22Rv1 (cell line): Measurements from ENCODE around the gene ZMYND10.
A peak's percentile ranks its signal among the peaks of the same experiment; 100 is the strongest.

Experiments
- H3K27ac ChIP-seq: fragments of 450-650 bp; 2 replicates; pipeline ENCODE4 v1.5.1; 2017
- CTCF ChIP-seq: fragments of 450-650 bp; IDR thresholded peaks from 2 replicates; pipeline ENCODE4 v1.5.1; 2017; ENCODE audit warnings: mild to moderate bottlenecking
- ZFX ChIP-seq: fragments of 450-650 bp; IDR thresholded peaks from 2 replicates; pipeline ENCODE4 v1.6.1; 2017; ENCODE audit warnings: antibody characterized with exemption, borderline replicate concordance

ZMYND10 gene

GRCh38 chr3:50352781-50353180, 7.2 kb upstream of the ZMYND10 start:
- peak overlapping the region; percentile 18; the same call in 1 of the 2 replicates for H3K27ac ChIP-seq
- no peak for TF ChIP-seq ZFX
- no peak; the same call in 1 of the 2 replicates for TF ChIP-seq CTCF

GRCh38 chr3:50351323-50351697, 5.8 kb upstream of the ZMYND10 start:
- TF ChIP-seq ZFX (no peak), CTCF (no peak)
- H3K27ac ChIP-seq, result peak overlapping the region; percentile 89

DNA sequence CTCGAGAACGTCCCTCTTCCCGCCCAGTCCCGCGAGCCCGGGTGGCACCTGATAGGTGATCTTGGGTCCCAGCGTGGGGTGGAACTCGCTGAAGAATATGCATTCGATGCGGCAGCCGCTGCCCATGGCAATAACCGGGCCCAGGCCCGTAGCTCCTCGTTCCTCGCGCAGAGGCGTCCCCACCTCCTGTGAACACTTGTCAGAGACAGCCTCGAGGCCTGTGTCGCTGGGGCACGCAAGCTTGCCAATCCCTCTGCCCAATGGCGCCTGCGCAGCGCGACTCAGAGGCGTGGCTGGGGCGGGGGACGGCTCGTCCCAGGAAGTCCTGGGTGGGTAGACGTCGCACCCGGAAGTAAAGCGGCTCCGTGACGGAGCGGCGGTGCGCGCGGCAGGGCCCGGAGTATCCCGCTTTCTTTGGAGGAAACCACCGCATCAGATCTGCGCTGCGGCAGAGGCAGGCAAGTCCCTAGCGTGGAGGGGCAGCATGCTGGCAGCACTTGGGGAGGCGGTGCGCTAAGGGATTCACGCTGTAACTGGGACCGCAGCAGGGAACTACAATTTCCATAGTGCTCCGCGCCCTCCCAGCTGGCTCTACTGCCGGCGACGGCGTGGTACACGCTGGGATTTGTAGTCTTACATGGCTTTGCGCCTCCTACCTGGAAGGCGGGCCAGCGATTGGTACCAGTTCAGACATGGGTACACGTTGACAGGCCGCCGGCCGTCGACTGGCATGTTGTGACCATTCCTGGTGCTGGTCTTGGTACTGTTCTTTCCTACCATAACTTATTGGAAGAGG, 5.2 kb upstream of the ZMYND10 start, which contains the start of the genes CYB561D2 and NPRL2:
Gene CYB561D2 (plus strand): TSS at position 336 of the 796 bp plus-strand sequence. CDS start 572 bp downstream, outside the sequence.
Gene NPRL2 (minus strand): TSS at position 249 of the 796 bp plus-strand sequence. CDS start 123 bp downstream, at position 126.
- TF ChIP-seq CTCF, result no peak
- no peak for TF ChIP-seq ZFX
- H3K27ac ChIP-seq, result peak within 1 kb of the TSS; percentile 89

DNA sequence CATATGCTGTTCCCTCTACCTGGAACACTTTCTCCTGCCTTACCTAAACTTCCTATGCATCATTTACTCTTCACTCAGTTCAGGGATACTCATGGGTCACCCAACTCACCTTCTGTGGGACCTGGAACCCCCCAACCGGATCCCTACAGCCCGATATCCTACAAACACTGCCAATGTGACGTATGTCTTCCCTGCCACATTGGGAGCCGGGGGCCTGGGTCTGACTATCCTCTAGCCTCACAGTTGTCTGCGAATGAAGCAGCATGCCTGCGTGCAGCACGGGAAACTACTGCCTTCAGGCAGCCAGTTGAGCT, 4.6 kb upstream of the ZMYND10 start:
- TF ChIP-seq ZFX (no peak), CTCF (no peak)
- H3K27ac ChIP-seq, result peak overlapping the region; percentile 89

DNA sequence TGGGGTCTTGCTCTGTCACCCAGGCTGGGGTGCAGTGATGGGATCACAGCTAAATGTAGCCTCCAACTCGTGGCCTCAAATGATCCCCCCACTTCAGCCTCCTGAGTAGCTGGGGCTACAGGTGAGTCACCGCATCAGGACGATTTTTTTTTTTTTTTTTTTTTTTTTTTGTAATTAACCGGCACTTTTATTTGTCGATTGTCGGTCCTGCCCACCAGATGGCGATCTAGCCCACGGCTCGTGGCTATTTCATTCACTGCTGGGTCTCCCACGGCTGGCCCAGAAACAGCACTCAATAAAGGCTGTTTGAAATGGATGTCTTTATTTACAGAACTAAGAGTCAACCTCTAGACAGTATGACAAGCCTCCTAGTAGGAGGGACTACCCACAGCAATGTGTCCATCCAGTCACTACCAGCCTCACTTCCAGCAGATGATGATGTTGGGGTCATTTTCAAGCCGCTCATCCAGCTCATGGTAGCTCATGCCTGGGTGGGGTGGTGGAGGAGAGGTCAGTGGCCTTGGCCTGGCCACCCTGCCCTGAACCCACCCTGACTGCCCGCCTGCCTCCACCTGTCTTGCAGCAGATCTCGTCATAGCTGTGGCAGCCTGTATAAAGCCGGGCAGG, 1.8 kb upstream of the ZMYND10 start:
- peak overlapping the region; percentile 26; the same call in 1 of the 2 replicates for H3K27ac ChIP-seq
- no peak for TF ChIP-seq ZFX
- TF ChIP-seq CTCF, result peak; percentile 84

- no peak overlapping the region; the same call in 1 of the 2 replicates for H3K27ac ChIP-seq
- no peak for TF ChIP-seq ZFX
- TF ChIP-seq CTCF, result no peak
Observed at GRCh38 chr3:50345008-50345407, 524 bp downstream of the ZMYND10 start.
